Measurements from ENCODE around the gene GNAL. TPM values are rescaled to one million over a fixed set of nuclear protein-coding genes. Genes with fewer than 3 reads are reported as not detected.

Gene GNAL
- polyA plus RNA-seq, 1 experiment, result 0.21 TPM

GRCh38 chr18:11767329-11767728, 78.3 kb downstream of the GNAL start:
- ChIA-PET POLR2A (no interaction called here), CTCF (no interaction called here)
- Histone ChIP-seq H3K36me3 (ENCODE audit: control insufficient read depth, insufficient read depth, low read length) (no peaks in the 10 kb centered on the region), H3K27me3 (ENCODE audit: control insufficient read depth, insufficient read depth, low read length) (peaks cover 1% of the 10 kb centered on the region; the same call in 1 of the 2 replicates), H3K4me3 (ENCODE audit: low read depth, low read length) (no peak overlapping the region)
- no peak for DNase-seq (ENCODE audit: low read depth)
- no peak for TF ChIP-seq CTCF (IDR thresholded peaks at IDR 0.05; ENCODE audit: insufficient read depth, low read depth, low read length)

GRCh38 chr18:11767935-11768334, 78.9 kb downstream of the GNAL start:
- peaks cover 2% of the 10 kb centered on the region; the same call in 1 of the 2 replicates for H3K27me3 ChIP-seq (ENCODE audit: control insufficient read depth, insufficient read depth, low read length)
- POLR2A ChIA-PET, result no interaction called here
- CTCF ChIA-PET, result no interaction called here
- H3K36me3 ChIP-seq (ENCODE audit: control insufficient read depth, insufficient read depth, low read length), result no peaks in the 10 kb centered on the region
- DNase-seq (ENCODE audit: low read depth), result no peak
- no peak overlapping the region for H3K4me3 ChIP-seq (ENCODE audit: low read depth, low read length)
- no peak for TF ChIP-seq CTCF (IDR thresholded peaks at IDR 0.05; ENCODE audit: insufficient read depth, low read depth, low read length)

DNA sequence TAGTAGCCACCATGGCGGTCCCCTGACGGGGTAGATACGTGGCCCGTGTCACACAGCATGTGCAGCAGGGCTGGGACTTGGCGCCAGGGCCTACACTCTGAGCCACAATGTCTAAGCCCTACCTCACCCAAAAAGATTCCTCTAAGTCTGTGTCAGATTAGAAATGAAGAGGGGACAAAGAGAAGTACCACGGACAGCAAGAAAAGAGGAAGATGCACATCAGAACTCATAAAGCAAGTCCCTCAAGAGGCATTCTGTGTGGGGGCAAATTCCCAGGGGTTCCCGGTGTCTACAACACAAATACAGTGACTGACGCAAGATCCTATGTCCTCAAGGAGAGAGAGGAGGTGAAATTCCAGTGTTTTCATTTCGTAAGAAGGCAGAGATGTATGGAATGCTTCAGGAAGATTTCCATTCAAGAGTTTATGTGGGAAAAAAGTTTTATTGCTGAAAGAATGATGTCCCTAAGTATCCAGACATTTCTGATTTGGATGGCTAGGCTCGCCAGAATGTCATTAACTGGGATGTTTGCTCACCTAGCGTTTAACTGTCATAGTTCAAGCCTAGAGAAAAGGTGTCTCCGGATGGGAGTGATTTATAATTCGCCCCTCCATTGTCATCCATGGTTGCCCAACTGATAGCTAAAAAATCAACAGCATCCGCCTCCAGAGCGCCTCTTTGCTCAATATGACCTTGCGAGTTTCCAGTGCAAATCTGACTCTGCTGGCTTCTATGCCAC, 86.5 kb downstream of the GNAL start:
- Histone ChIP-seq H3K4me3 (ENCODE audit: low read depth, low read length) (no peak overlapping the region), H3K27me3 (ENCODE audit: control insufficient read depth, insufficient read depth, low read length) (peaks cover 2% of the 10 kb centered on the region; the same call in 1 of the 2 replicates), H3K36me3 (ENCODE audit: control insufficient read depth, insufficient read depth, low read length) (no peaks in the 10 kb centered on the region)
- TF ChIP-seq CTCF (IDR thresholded peaks at IDR 0.05; ENCODE audit: insufficient read depth, low read depth, low read length), result no peak
- CTCF ChIA-PET, result no interaction called here
- no peak for DNase-seq (ENCODE audit: low read depth)
- POLR2A ChIA-PET, result no interaction called here

- POLR2A ChIA-PET, result no interaction called here
- CTCF ChIA-PET, result interaction anchor here (1.3 kb wide), 1 partner anchor 10 kb away, joined by 3 read pairs; no protein-coding TSS in a partner anchor
- DNase-seq (ENCODE audit: low read depth), result no peak
- no peak for TF ChIP-seq CTCF (IDR thresholded peaks at IDR 0.05; ENCODE audit: insufficient read depth, low read depth, low read length)
- peaks cover 5% of the 10 kb centered on the region for H3K27me3 ChIP-seq (ENCODE audit: control insufficient read depth, insufficient read depth, low read length)
- no peak overlapping the region for H3K4me3 ChIP-seq (ENCODE audit: low read depth, low read length)
- no peaks in the 10 kb centered on the region for H3K36me3 ChIP-seq (ENCODE audit: control insufficient read depth, insufficient read depth, low read length)
These were observed 91.0 kb downstream of the GNAL start for GRCh38 chr18:11780042-11780441.

DNA sequence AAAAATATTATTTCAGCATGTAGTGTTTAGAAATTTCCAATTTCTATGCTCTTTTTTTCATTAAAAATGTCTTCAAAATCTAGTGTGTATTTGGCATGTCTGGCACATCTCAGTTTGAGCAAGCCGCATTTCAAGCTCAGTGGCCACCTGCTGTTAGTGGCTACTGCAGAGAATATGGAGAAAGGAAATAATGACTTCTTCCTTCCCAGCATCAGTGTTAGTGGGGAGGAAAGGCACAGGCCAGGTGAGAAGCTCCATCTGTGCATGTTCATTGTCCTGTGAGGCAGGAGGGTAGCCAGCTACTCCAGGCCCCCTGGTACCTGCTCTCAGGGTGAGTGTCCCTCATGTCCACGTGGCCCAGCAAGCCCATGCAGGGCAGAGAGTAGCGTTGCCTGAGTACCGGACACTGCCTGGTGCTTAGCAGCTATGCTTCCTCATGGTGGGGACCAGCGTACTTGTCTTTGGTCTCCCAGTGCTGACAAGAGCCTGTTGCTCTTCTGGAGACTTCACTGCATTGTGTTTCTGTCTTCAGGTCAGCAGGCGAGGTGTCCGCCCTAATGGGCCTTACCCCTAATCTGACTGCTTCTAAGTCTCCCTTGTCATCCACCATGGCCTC, 94.8 kb downstream of the GNAL start:
- Histone ChIP-seq H3K4me3 (ENCODE audit: low read depth, low read length) (no peak overlapping the region), H3K36me3 (ENCODE audit: control insufficient read depth, insufficient read depth, low read length) (no peaks in the 10 kb centered on the region), H3K27me3 (ENCODE audit: control insufficient read depth, insufficient read depth, low read length) (peaks cover 7% of the 10 kb centered on the region)
- no peak for DNase-seq (ENCODE audit: low read depth)
- no peak for TF ChIP-seq CTCF (IDR thresholded peaks at IDR 0.05; ENCODE audit: insufficient read depth, low read depth, low read length)
- POLR2A ChIA-PET, result no interaction called here
- CTCF ChIA-PET, result no interaction called here
